ENCODE measurements around the gene ZC3H6. TPM values are rescaled to one million over a fixed set of nuclear protein-coding genes. Genes with fewer than 3 reads are reported as not detected.

ZC3H6 gene
- total and polyA plus RNA-seq, 2 donors (not counting 1 experiment from before 2014, with no cell fraction given): 2.8 to 21.9 TPM

- POLR2A ChIA-PET: no interaction called here
- CTCF ChIA-PET: no interaction called here
- Mint-ChIP-seq H3K4me3 (no peak overlapping the region), H3K27me3 (no peaks in the 10 kb centered on the region), H3K27ac (no peak overlapping the region), H3K9me3 (ENCODE audit: insufficient read depth) (no peaks in the 10 kb centered on the region), H3K4me1 (no peaks in the 10 kb centered on the region)
- Histone ChIP-seq H2AFZ (ENCODE audit: insufficient read depth, low read depth, low read length, poor library complexity, severe bottlenecking) (no peak overlapping the region), H3K4me2 (replicated peaks; ENCODE audit: low read depth, low read length, poor library complexity, severe bottlenecking) (no peak overlapping the region), H3K9me3 (ENCODE audit: control extremely low read depth in 1 of 3, control insufficient read depth in 2 of 3, insufficient read depth in 1 of 3, low read length in 2 of 3) (no peaks in the 10 kb centered on the region), H3K79me2 (ENCODE audit: control insufficient read depth, insufficient read depth, low read length) (no peaks in the 10 kb centered on the region), H4K20me1 (ENCODE audit: control insufficient read depth, insufficient read depth, low read length, poor library complexity, severe bottlenecking) (no peaks in the 10 kb centered on the region), H3K36me3 (replicated peaks in 1 of 2; ENCODE audit: control extremely low read depth in 1 of 2, control insufficient read depth in 1 of 2, extremely low read depth in 1 of 2, insufficient read depth in 2 of 2, low read length in 1 of 2) (peaks cover 11 to 24% of the 10 kb centered on the region in 2 experiments), H3K9ac (ENCODE audit: low read length) (no peak overlapping the region), H3K4me3 (ENCODE audit: control extremely low read depth in 1 of 5, extremely low read depth in 1 of 5, insufficient read depth in 1 of 5, low read depth in 2 of 5, low read length in 4 of 5) (no peak overlapping the region), H3K4me1 (ENCODE audit: control insufficient read depth in 2 of 2, insufficient read depth in 2 of 2, low read length in 2 of 2) (no peaks in the 10 kb centered on the region), H3K27me3 (replicated peaks in 1 of 4; ENCODE audit: control extremely low read depth in 1 of 4, control insufficient read depth in 3 of 4, insufficient read depth in 4 of 4, low read length in 3 of 4) (no peaks in the 10 kb centered on the region), H3K27ac (ENCODE audit: low read length in 2 of 2) (no peak overlapping the region)
- TF ChIP-seq CTCF (IDR thresholded peaks at IDR 0.05): no peak
- no peak for TF ChIP-seq EZH2 (IDR thresholded peaks at IDR 0.05; ENCODE audit: borderline replicate concordance, insufficient read depth, low read depth, low read length, poor library complexity, severe bottlenecking)
- DNase-seq: no peak
- ATAC-seq (ENCODE audit: low read depth): no peak
- intact Hi-C loops (cut with micrococcal nuclease): no loop called here
Measured at GRCh38 chr2:112310906-112311305, 35.5 kb downstream of the ZC3H6 start.

- ChIA-PET CTCF (interaction anchor here (1.0 kb wide), 1 partner anchor 19 kb away, joined by 3 read pairs; no protein-coding TSS in a partner anchor), POLR2A (no interaction called here)
- Mint-ChIP-seq H3K4me3 (no peak overlapping the region), H3K9me3 (ENCODE audit: insufficient read depth) (no peaks in the 10 kb centered on the region), H3K4me1 (no peaks in the 10 kb centered on the region), H3K27ac (no peak overlapping the region), H3K27me3 (no peaks in the 10 kb centered on the region)
- Histone ChIP-seq H2AFZ (ENCODE audit: insufficient read depth, low read depth, low read length, poor library complexity, severe bottlenecking) (no peak overlapping the region), H3K9ac (ENCODE audit: low read length) (no peak overlapping the region), H3K4me2 (replicated peaks; ENCODE audit: low read depth, low read length, poor library complexity, severe bottlenecking) (no peak overlapping the region), H4K20me1 (ENCODE audit: control insufficient read depth, insufficient read depth, low read length, poor library complexity, severe bottlenecking) (no peaks in the 10 kb centered on the region), H3K79me2 (ENCODE audit: control insufficient read depth, insufficient read depth, low read length) (no peaks in the 10 kb centered on the region), H3K27ac (ENCODE audit: low read length in 2 of 2) (no peak overlapping the region), H3K27me3 (replicated peaks in 1 of 4; ENCODE audit: control extremely low read depth in 1 of 4, control insufficient read depth in 3 of 4, insufficient read depth in 4 of 4, low read length in 3 of 4) (no peaks in the 10 kb centered on the region), H3K4me1 (ENCODE audit: control insufficient read depth in 2 of 2, insufficient read depth in 2 of 2, low read length in 2 of 2) (no peaks in the 10 kb centered on the region), H3K4me3 (ENCODE audit: control extremely low read depth in 1 of 5, extremely low read depth in 1 of 5, insufficient read depth in 1 of 5, low read depth in 2 of 5, low read length in 4 of 5) (no peak overlapping the region), H3K9me3 (ENCODE audit: control extremely low read depth in 1 of 3, control insufficient read depth in 2 of 3, insufficient read depth in 1 of 3, low read length in 2 of 3) (no peaks in the 10 kb centered on the region), H3K36me3 (replicated peaks in 1 of 2; ENCODE audit: control extremely low read depth in 1 of 2, control insufficient read depth in 1 of 2, extremely low read depth in 1 of 2, insufficient read depth in 2 of 2, low read length in 1 of 2) (peaks cover 11 to 24% of the 10 kb centered on the region in 2 experiments)
- ATAC-seq (ENCODE audit: low read depth): no peak
- no peak for DNase-seq
- intact Hi-C loops (cut with micrococcal nuclease): no loop called here
- no peak for TF ChIP-seq EZH2 (IDR thresholded peaks at IDR 0.05; ENCODE audit: borderline replicate concordance, insufficient read depth, low read depth, low read length, poor library complexity, severe bottlenecking)
- no peak for TF ChIP-seq CTCF (IDR thresholded peaks at IDR 0.05)
Measured at GRCh38 chr2:112311932-112312331, 36.5 kb downstream of the ZC3H6 start.
